HG03045 (cell line): ENCODE measurements around the gene TRABD2B.

Source experiments
- ATAC-seq: cut with Tn5 transposase; IDR thresholded peaks from one replicate; pipeline ENCODE4 v1.9.1; 2021; ENCODE audit warnings: mild to moderate bottlenecking, moderate library complexity; ENCODE audit not compliant: unreplicated experiment

Gene TRABD2B

GRCh38 chr1:47938520-47938919, 58.7 kb downstream of the TRABD2B start:
- no peak for ATAC-seq

- no peak for ATAC-seq
These were observed 59.5 kb downstream of the TRABD2B start for GRCh38 chr1:47937586-47938254.

GRCh38 chr1:47936916-47937551, 60.2 kb downstream of the TRABD2B start:
- no peak for ATAC-seq

GRCh38 chr1:47935856-47936255, 61.3 kb downstream of the TRABD2B start:
- ATAC-seq = no peak

- no peak for ATAC-seq
These were observed 62.0 kb downstream of the TRABD2B start for GRCh38 chr1:47935163-47935562.

- ATAC-seq = no peak
These were observed 62.9 kb downstream of the TRABD2B start for GRCh38 chr1:47934243-47934805.

GRCh38 chr1:47932743-47933142, 64.4 kb downstream of the TRABD2B start:
- no peak for ATAC-seq

GRCh38 chr1:47931395-47931794, 65.8 kb downstream of the TRABD2B start:
- no peak for ATAC-seq

- no peak for ATAC-seq
These were observed 66.9 kb downstream of the TRABD2B start for GRCh38 chr1:47930210-47930840.

- ATAC-seq = no peak
These were observed 70.0 kb downstream of the TRABD2B start for GRCh38 chr1:47927165-47927564.

- ATAC-seq = no peak
These were observed 70.7 kb downstream of the TRABD2B start for GRCh38 chr1:47926461-47926999.

GRCh38 chr1:47924270-47925048, 72.7 kb downstream of the TRABD2B start:
- no peak for ATAC-seq

- ATAC-seq = no peak
These were observed 75.2 kb downstream of the TRABD2B start for GRCh38 chr1:47921935-47922415.

GRCh38 chr1:47919113-47919833, 77.9 kb downstream of the TRABD2B start:
- ATAC-seq = no peak

- ATAC-seq = no peak
These were observed 78.8 kb downstream of the TRABD2B start for GRCh38 chr1:47918257-47918867.

- ATAC-seq = no peak
These were observed 79.5 kb downstream of the TRABD2B start for GRCh38 chr1:47917687-47918086.

- no peak for ATAC-seq
These were observed 81.4 kb downstream of the TRABD2B start for GRCh38 chr1:47915677-47916353.

GRCh38 chr1:47914952-47915676, 82.1 kb downstream of the TRABD2B start:
- ATAC-seq = no peak
